ENCODE results near the gene IGFLR1.

DNA sequence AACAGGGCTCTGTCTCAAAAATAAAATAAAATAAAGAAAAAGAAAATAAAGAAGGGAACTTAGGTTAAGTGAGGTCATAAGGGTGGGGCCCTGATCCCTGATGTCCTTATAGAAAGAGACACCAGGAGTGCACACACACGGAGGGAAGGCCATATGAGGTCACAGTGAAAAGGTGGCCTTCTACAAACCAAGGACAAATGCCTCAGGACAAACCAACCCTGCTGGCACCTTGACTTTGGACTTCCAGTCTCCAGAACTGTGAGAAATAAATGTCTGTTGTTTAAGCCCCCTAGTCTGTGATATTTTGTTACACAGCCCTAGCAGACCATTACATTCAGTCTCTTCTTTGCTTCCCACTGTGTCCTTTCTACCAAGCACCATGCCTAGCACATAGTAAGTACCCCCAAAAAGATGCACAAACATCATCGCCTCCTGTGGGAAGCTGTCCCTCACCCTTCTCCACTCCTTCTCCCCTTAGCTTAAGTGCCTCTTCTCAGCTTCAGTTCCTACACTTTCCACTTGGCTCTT, 46.3 kb downstream of the IGFLR1 start:
- TF ChIP-seq CTCF (IDR thresholded peaks at IDR 0.05 in 4 of 5, conservative IDR thresholded peaks at IDR 0.05 in 1 of 5) (no peak), POLR2A (IDR thresholded peaks at IDR 0.05) (no peak)
